Lung (tissue), 12 donors: ENCODE measurements around the gene ABCG5. TPM values are rescaled to one million over a fixed set of nuclear protein-coding genes. Genes with fewer than 3 reads are reported as not detected.

ENCODE experiments used
- ATAC-seq: fragments of 200-7000 bp; cut with Tn5 transposase; one replicate; pipeline ENCODE4 v1.9.1; 2020; ENCODE audit warnings: moderate number of reproducible peaks; ENCODE audit not compliant: insufficient read depth, low FRiP score
- DNase-seq, 3 donors: peaks; one replicate each; pipeline ENCODE4 v3.0.0-alpha.2; 2013 to 2017
- H3K27ac ChIP-seq, 2 donors: one replicate each; pipeline ENCODE4 v1.5.1; 2013; ENCODE audit warnings: mild to moderate bottlenecking in 2 of 2, moderate library complexity in 2 of 2, control low read depth in 1 of 2, inconsistent platforms in 1 of 2, low read depth in 1 of 2, low read length in 1 of 2
- H3K27me3 ChIP-seq, 3 donors: one replicate each; pipeline ENCODE4 v1.5.1; 2013; ENCODE audit warnings: low read length in 2 of 3; ENCODE audit not compliant: control insufficient read depth in 3 of 3, insufficient read depth in 3 of 3
- H3K36me3 ChIP-seq, 4 donors: one replicate each; pipeline ENCODE4 v1.5.1; 2013; ENCODE audit warnings: low read length in 4 of 4, mild to moderate bottlenecking in 1 of 4, moderate library complexity in 1 of 4; ENCODE audit not compliant: control insufficient read depth in 4 of 4, insufficient read depth in 4 of 4
- H3K4me1 ChIP-seq, 5 donors: one replicate each; pipeline ENCODE4 v1.5.1; 2013; ENCODE audit warnings: low read length in 5 of 5, mild to moderate bottlenecking in 2 of 5, moderate library complexity in 1 of 5; ENCODE audit not compliant: control insufficient read depth in 5 of 5, insufficient read depth in 5 of 5
- H3K4me3 ChIP-seq: one replicate; pipeline ENCODE4 v1.5.1; 2013; ENCODE audit warnings: mild to moderate bottlenecking, control low read depth, moderate library complexity
- H3K9ac ChIP-seq, 2 donors: one replicate each; pipeline ENCODE4 v1.5.1; 2013; ENCODE audit warnings: low read length in 2 of 2, control low read depth in 1 of 2; ENCODE audit not compliant: insufficient read depth in 1 of 2
- H3K9me3 ChIP-seq, 4 donors: one replicate each; pipeline ENCODE4 v1.5.1; 2013; ENCODE audit warnings: low read length in 3 of 4, mild to moderate bottlenecking in 1 of 4, moderate library complexity in 1 of 4; ENCODE audit not compliant: control insufficient read depth in 4 of 4, insufficient read depth in 3 of 4
- WGBS, 2 donors: extraction: QIAGEN DNeasy Blood & Tissue Kit; methylation state at CpG; one replicate each; pipeline ENCODE4 v1.1.7; 2013; 5-methylcytosine and 5-hydroxymethylcytosine counted together
- polyA plus RNA-seq, 2 donors: library from polyadenylated mRNA; stranded (reverse); fragments of 200-250 nt; gene quantifications; one replicate each; pipeline ENCODE4 v1.2.1, GENCODE V29; 2013
- total RNA-seq, 2 donors: library from RNA; depleted of rRNA in 1 of 2; stranded (reverse); fragments of >200 nt in 1 of 2; gene quantifications; one replicate each; pipeline ENCODE4 v1.2.1, GENCODE V29; 2014 to 2021
- TF ChIP-seq, protein P1 (sequence below): IDR thresholded peaks from 2 replicates; pipeline ENCODE4 v1.5.1; 2012; ENCODE audit warnings: mild to moderate bottlenecking; ENCODE audit errors: control extremely low read depth, extremely low read depth
- donor health status: control.
- donor health status: control.
- donor health status: Bipolar disorder and iron deficiency.
- donor health status: healthy.
- donor health status: DM: yes; HTN: yes; CAD: no.

Gene ABCG5
- total and polyA plus RNA-seq, 4 donors, result 0.09 TPM; not detected in 3

DNA sequence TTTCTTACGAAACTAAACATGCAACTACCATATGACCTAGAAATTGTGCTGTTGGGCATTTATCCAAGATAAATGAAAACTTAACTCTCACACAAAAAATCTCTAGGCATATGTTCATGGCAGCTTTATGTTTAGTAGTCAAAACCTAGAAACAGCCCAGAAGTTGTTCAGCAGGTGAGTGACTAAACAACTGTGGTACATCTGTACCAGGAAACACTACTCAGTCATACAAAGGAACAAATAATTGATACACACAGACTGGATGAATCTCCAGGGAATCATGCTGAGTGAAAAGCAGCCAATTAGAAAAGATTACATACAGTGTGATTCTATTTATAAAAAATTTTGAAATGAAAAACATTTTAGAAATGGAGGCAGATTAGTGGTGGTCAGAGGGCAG is 35.5 kb downstream of the ABCG5 start:
- DNase-seq, result peak in 1 of 3 donors; percentile 19
- no peak overlapping the region for H3K4me3 ChIP-seq
- H3K27me3 ChIP-seq, result no peaks in the 10 kb centered on the region
- H3K9ac ChIP-seq, result no peak overlapping the region
- peaks cover 1 to 43% (median 19%) of the 10 kb centered on the region in 4 donors for H3K36me3 ChIP-seq
- H3K4me1 ChIP-seq, result peaks cover 0 to 14% (median 0%) of the 10 kb centered on the region in 5 donors
- WGBS, 2 donors, result 83 to 88% methylated on average over 1 of the region's 1 CpG
- no peaks in the 10 kb centered on the region for H3K9me3 ChIP-seq
- ATAC-seq, result no peak
- TF ChIP-seq, protein P1, sequence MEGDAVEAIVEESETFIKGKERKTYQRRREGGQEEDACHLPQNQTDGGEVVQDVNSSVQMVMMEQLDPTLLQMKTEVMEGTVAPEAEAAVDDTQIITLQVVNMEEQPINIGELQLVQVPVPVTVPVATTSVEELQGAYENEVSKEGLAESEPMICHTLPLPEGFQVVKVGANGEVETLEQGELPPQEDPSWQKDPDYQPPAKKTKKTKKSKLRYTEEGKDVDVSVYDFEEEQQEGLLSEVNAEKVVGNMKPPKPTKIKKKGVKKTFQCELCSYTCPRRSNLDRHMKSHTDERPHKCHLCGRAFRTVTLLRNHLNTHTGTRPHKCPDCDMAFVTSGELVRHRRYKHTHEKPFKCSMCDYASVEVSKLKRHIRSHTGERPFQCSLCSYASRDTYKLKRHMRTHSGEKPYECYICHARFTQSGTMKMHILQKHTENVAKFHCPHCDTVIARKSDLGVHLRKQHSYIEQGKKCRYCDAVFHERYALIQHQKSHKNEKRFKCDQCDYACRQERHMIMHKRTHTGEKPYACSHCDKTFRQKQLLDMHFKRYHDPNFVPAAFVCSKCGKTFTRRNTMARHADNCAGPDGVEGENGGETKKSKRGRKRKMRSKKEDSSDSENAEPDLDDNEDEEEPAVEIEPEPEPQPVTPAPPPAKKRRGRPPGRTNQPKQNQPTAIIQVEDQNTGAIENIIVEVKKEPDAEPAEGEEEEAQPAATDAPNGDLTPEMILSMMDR, result no peak
- no peak overlapping the region for H3K27ac ChIP-seq

DNA sequence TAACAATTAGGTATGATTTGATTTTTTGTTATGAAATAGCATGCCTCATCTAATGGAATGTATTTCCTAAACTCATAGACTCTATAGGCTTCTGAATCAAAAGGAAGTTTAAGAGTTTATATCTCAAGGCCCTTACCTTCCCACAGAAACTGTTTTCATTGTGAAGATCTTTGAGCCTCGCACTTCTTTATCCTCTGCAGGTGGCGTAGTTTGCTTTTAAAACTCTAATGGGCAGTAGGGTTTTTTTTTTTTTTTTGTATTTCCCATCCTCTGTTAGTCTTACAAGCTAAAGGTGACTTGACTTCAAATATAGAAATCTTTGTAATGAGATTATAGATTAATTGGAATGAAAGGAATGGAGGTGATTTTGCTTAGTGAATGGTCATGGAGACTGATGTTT is 36.5 kb downstream of the ABCG5 start:
- Histone ChIP-seq H3K9me3 (no peaks in the 10 kb centered on the region), H3K4me1 (peaks cover 0 to 14% (median 0%) of the 10 kb centered on the region in 5 donors), H3K27ac (no peak overlapping the region), H3K27me3 (no peaks in the 10 kb centered on the region), H3K36me3 (peaks cover 2 to 47% (median 16%) of the 10 kb centered on the region in 4 donors), H3K9ac (no peak overlapping the region), H3K4me3 (no peak overlapping the region)
- ATAC-seq (no peak), DNase-seq (no peak)
- 95 to 98% methylated on average over 2 of the region's 2 CpGs for WGBS, 2 donors
- TF ChIP-seq, protein P1, result no peak

DNA sequence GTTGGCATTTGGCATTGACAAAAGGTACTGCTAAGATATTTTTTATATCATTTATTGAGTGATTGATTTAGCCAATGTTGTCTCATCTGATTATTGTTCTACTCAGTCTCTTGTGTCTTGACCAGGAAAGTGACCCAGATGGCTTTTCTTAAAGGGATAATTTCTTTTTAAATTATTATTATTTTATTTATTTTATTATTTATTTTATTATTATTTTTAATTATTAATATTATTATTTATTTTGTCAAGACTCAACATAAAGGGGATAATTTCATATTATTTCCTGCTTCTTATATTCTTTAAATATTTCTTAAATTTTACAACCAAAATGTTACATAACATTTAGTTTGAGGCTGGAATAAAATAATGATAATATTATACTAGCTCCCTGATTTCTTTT is 37.7 kb downstream of the ABCG5 start:
- TF ChIP-seq, protein P1, result no peak
- ATAC-seq, result no peak
- H3K4me1 ChIP-seq, result peaks cover 0 to 14% (median 0%) of the 10 kb centered on the region in 5 donors
- no peak for DNase-seq
- H3K4me3 ChIP-seq, result no peak overlapping the region
- H3K9ac ChIP-seq, result no peak overlapping the region
- peaks cover 2 to 47% (median 16%) of the 10 kb centered on the region in 4 donors for H3K36me3 ChIP-seq
- H3K9me3 ChIP-seq, result no peaks in the 10 kb centered on the region
- no peak overlapping the region for H3K27ac ChIP-seq
- H3K27me3 ChIP-seq, result no peaks in the 10 kb centered on the region

DNA sequence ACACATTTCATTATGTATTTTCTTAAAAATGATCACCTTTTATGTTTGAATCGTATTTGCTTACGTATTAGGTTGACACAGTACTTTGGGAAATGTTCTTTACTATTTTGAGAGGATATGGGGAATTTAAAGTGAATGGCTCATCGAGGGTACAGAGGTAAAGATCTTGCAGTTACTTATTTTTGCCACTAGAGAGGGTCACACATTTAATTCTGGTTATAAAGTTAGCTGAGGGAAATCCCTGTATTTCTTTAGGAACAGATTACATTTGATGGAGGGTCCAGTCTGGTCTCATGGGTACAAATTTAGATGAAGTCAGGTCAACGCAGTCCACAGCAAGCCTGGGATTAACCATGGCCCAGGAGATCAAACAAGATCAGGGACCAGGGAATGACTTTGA is 40.3 kb downstream of the ABCG5 start:
- Histone ChIP-seq H3K9ac (no peak overlapping the region), H3K4me1 (peaks cover 0 to 26% (median 0%) of the 10 kb centered on the region in 5 donors), H3K27ac (no peak overlapping the region), H3K36me3 (peaks cover 2 to 37% (median 10%) of the 10 kb centered on the region in 4 donors), H3K9me3 (no peaks in the 10 kb centered on the region), H3K27me3 (no peaks in the 10 kb centered on the region), H3K4me3 (no peak overlapping the region)
- TF ChIP-seq, protein P1, result no peak
- WGBS, 2 donors, result 80% methylated on average over 4 of the region's 4 CpGs
- ATAC-seq (no peak), DNase-seq (no peak)
